Gastrocnemius medialis (tissue), 4 donors: Measurements from ENCODE around the gene EME2. TPM values are rescaled to one million over a fixed set of nuclear protein-coding genes. Genes with fewer than 3 reads are reported as not detected.

Experiments used
- ATAC-seq, 2 donors: fragments of 150-250 bp; one replicate each; pipeline ENCODE4 v1.9.1; 2016
- DNase-seq, 2 donors: peaks; one replicate each; pipeline ENCODE4 v3.0.0-alpha.2; 2019
- H3K27ac ChIP-seq, 4 donors: fragments of 200-600 bp; sonication (generic); 1 replicate in 1 of 4; 2 replicates in 3 of 4; pipeline ENCODE4 v1.5.1; 2016 to 2018; ENCODE audit warnings: mild to moderate bottlenecking in 2 of 4, moderate library complexity in 1 of 4
- H3K27me3 ChIP-seq, 3 donors: fragments of 200-600 bp; sonication (generic) in 2 of 3; 1 replicate in 1 of 3; 2 replicates in 2 of 3; pipeline versions ENCODE4 v1.5.1 to v1.6.0; 2016 to 2019; ENCODE audit warnings: mild to moderate bottlenecking in 1 of 3, moderate library complexity in 1 of 3
- H3K36me3 ChIP-seq, 2 donors: fragments of 200-600 bp; sonication (generic) in 1 of 2; one replicate each; pipeline ENCODE4 v1.5.1; 2017 to 2018
- H3K4me1 ChIP-seq, 2 donors: fragments of 200-600 bp; sonication (generic) in 1 of 2; one replicate each; pipeline ENCODE4 v1.5.1; 2016 to 2017; ENCODE audit warnings: mild to moderate bottlenecking in 2 of 2
- H3K4me3 ChIP-seq, 4 donors: fragments of 200-600 bp; sonication (generic) in 3 of 4; 1 replicate in 1 of 4; 2 replicates in 3 of 4; pipeline ENCODE4 v1.5.1; 2016 to 2019; ENCODE audit warnings: mild to moderate bottlenecking in 2 of 4
- H3K9me3 ChIP-seq, 3 donors: fragments of 200-600 bp; sonication (generic) in 2 of 3; 1 replicate in 1 of 3; 2 replicates in 2 of 3; pipeline ENCODE4 v1.5.1; 2016 to 2019
- POLR2A ChIP-seq, 2 donors: fragments of 450-650 bp; IDR thresholded peaks; one replicate each; pipeline ENCODE4 v1.6.1; 2017; ENCODE audit warnings: antibody characterized with exemption in 2 of 2, mild to moderate bottlenecking in 2 of 2, moderate library complexity in 2 of 2
- in situ Hi-C, 4 donors: fragments of 200-750 bp; cut with MboI; loops; one replicate each; pipeline versions ENCODE4 v1.15.0 to v1.8.0; 2017; ENCODE audit warnings: low sequenced_read_pairs in 4 of 4
- intact Hi-C: fragments of 100-400 bp; cut with DNase I; formaldehyde crosslinking; loops from one replicate; pipeline ENCODE4 v1.15.1; 2023; ENCODE audit warnings: low total_unique reads
- total RNA-seq, 4 donors: library from RNA; depleted of rRNA; stranded (reverse); fragments of >200 nt; gene quantifications; one replicate each; pipeline versions ENCODE4 v1.1.0 to v1.2.3, GENCODE V29; 2016
- TF ChIP-seq, protein P1 (sequence below), 5 experiments: fragments of 450-650 bp in 3 of 5; fragments of 200-600 bp in 2 of 5; sonication (generic) in 2 of 5; IDR thresholded peaks in 4 of 5; conservative IDR thresholded peaks in 1 of 5; 1 replicate in 4 of 5; 2 replicates in 1 of 5; pipeline ENCODE4 v1.5.1; 2016 to 2019; ENCODE audit warnings: antibody characterized with exemption in 5 of 5, mild to moderate bottlenecking in 3 of 5, moderate library complexity in 3 of 5

The EME2 gene
- total RNA-seq, 4 donors from 2014 or later = 2.1 to 9.2 (median 6.2) TPM

GRCh38 chr16:1727651-1728624 lies 44.7 kb upstream of the EME2 start:
- Histone ChIP-seq H3K27me3 (no peaks in the 10 kb centered on the region), H3K4me3 (no peak overlapping the region), H3K27ac (no peak overlapping the region), H3K36me3 (peaks cover 0 to 47% of the 10 kb centered on the region in 2 donors), H3K9me3 (no peaks in the 10 kb centered on the region), H3K4me1 (peaks cover 7 to 9% of the 10 kb centered on the region in 2 donors)
- DNase-seq (no peak), ATAC-seq (no peak)
- intact Hi-C loops (no loop called here), in situ Hi-C loops (no loop called here)
- TF ChIP-seq, protein P1, sequence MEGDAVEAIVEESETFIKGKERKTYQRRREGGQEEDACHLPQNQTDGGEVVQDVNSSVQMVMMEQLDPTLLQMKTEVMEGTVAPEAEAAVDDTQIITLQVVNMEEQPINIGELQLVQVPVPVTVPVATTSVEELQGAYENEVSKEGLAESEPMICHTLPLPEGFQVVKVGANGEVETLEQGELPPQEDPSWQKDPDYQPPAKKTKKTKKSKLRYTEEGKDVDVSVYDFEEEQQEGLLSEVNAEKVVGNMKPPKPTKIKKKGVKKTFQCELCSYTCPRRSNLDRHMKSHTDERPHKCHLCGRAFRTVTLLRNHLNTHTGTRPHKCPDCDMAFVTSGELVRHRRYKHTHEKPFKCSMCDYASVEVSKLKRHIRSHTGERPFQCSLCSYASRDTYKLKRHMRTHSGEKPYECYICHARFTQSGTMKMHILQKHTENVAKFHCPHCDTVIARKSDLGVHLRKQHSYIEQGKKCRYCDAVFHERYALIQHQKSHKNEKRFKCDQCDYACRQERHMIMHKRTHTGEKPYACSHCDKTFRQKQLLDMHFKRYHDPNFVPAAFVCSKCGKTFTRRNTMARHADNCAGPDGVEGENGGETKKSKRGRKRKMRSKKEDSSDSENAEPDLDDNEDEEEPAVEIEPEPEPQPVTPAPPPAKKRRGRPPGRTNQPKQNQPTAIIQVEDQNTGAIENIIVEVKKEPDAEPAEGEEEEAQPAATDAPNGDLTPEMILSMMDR (IDR thresholded peaks at IDR 0.05 in 4 of 5, conservative IDR thresholded peaks at IDR 0.05 in 1 of 5) = no peak
- no peak for TF ChIP-seq POLR2A (IDR thresholded peaks at IDR 0.05)

- no peak for TF ChIP-seq POLR2A (IDR thresholded peaks at IDR 0.05)
- TF ChIP-seq, protein P1 (IDR thresholded peaks at IDR 0.05 in 4 of 5, conservative IDR thresholded peaks at IDR 0.05 in 1 of 5) = no peak
- Histone ChIP-seq H3K36me3 (peaks cover 0 to 58% of the 10 kb centered on the region in 2 donors), H3K9me3 (no peaks in the 10 kb centered on the region), H3K27me3 (no peaks in the 10 kb centered on the region), H3K4me1 (no peaks in the 10 kb centered on the region), H3K4me3 (no peak overlapping the region), H3K27ac (no peak overlapping the region)
- no peak for ATAC-seq
- DNase-seq = no peak
- in situ Hi-C loops = no loop called here
- intact Hi-C loops = no loop called here
Observed at GRCh38 chr16:1729026-1729425, 43.6 kb upstream of the EME2 start.

DNA sequence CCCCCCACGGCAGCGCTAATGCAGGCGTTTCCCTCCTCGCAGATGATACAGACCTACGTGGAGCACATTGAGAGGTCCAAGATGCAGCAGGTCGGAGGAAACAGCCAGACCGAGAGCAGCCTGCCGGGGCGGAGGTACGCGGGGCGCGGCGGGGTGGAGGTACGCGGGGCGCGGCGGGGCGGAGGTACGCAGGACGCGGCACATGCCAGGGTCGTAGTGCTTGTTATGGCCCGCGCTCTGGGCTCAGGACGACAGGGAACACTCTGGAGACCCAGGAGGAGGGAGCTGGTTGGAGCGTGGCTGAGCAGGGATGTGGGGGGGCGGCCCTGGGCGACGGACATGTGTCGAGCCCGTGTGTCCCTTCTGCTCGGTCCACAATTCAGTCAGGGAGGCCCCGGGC lies 43.2 kb upstream of the EME2 start:
- TF ChIP-seq POLR2A (IDR thresholded peaks at IDR 0.05) = no peak
- TF ChIP-seq, protein P1 (IDR thresholded peaks at IDR 0.05 in 4 of 5, conservative IDR thresholded peaks at IDR 0.05 in 1 of 5) = no peak
- in situ Hi-C loops (no loop called here), intact Hi-C loops (no loop called here)
- ATAC-seq = no peak
- H3K4me1 ChIP-seq = no peaks in the 10 kb centered on the region
- no peaks in the 10 kb centered on the region for H3K9me3 ChIP-seq
- H3K36me3 ChIP-seq = peaks cover 0 to 62% of the 10 kb centered on the region in 2 donors
- DNase-seq = no peak
- no peak overlapping the region for H3K4me3 ChIP-seq
- H3K27me3 ChIP-seq = no peaks in the 10 kb centered on the region
- H3K27ac ChIP-seq = no peak overlapping the region

GRCh38 chr16:1731073-1731472 lies 41.5 kb upstream of the EME2 start:
- Histone ChIP-seq H3K36me3 (peaks cover 0 to 52% of the 10 kb centered on the region in 2 donors), H3K9me3 (no peaks in the 10 kb centered on the region), H3K4me3 (no peak overlapping the region), H3K27ac (no peak overlapping the region), H3K27me3 (no peaks in the 10 kb centered on the region), H3K4me1 (no peaks in the 10 kb centered on the region)
- intact Hi-C loops = no loop called here
- in situ Hi-C loops = no loop called here
- DNase-seq (no peak), ATAC-seq (no peak)
- TF ChIP-seq POLR2A (IDR thresholded peaks at IDR 0.05) = no peak
- TF ChIP-seq, protein P1 (IDR thresholded peaks at IDR 0.05 in 4 of 5, conservative IDR thresholded peaks at IDR 0.05 in 1 of 5) = no peak
